A549 (cell line): ENCODE data around the gene CACNA1C. TPM values are rescaled to one million over a fixed set of nuclear protein-coding genes. Genes with fewer than 3 reads are reported as not detected.

Experiments used
- ATAC-seq, 2 experiments: fragments of 200-7000 bp in 1 of 2; fragments of >200 bp in 1 of 2; cut with Nextera tagmentation in 1 of 2; cut with Tn5 transposase in 1 of 2; 3 replicates each; pipeline versions ENCODE4 v1.8.0 to v1.9.1; 2018 to 2020; ENCODE audit warnings: mild to moderate bottlenecking in 1 of 2, moderate library complexity in 1 of 2
- CTCF ChIA-PET: fragments of 300-600 bp; sonication (Branson Sonifier 250); formaldehyde crosslinking; extraction: SDS; loops from one replicate; lab custom pipeline; 2021; ENCODE audit warnings: antibody characterized with exemption, inconsistent platforms; lab: Yijun Ruan, JAX
- POLR2A ChIA-PET: fragments of 350-600 bp; formaldehyde crosslinking; extraction: SDS; loops from one replicate; lab custom pipeline; 2021; ENCODE audit warnings: antibody characterized with exemption, inconsistent platforms; lab: Yijun Ruan, JAX
- DNase-seq, 2 experiments: peaks; one replicate each; pipeline versions ENCODE4 v3.0.0 to v3.0.0-alpha.2; 2011 to 2016; ENCODE audit warnings: low read depth in 1 of 2, low spot score in 1 of 2
- FAIRE-seq: peaks from 2 replicates; lab custom pipeline; 2011; peaks lifted over from hg19 to GRCh38; lab: Jason Lieb, UNC
- H3K27ac ChIP-seq, 2 experiments: fragments of >200 bp; sonication (Bioruptor Twin); formaldehyde crosslinking; 3 replicates each; pipeline ENCODE4 v1.5.1; 2016 to 2017
- H3K4me1 ChIP-seq: fragments of >200 bp; sonication (Bioruptor Twin); formaldehyde crosslinking; 3 replicates; pipeline ENCODE4 v1.6.1; 2016
- H3K4me2 ChIP-seq: fragments of >200 bp; sonication (Bioruptor Twin); formaldehyde crosslinking; 3 replicates; pipeline ENCODE4 v1.6.1; 2016
- H3K4me3 ChIP-seq: fragments of >200 bp; sonication (Bioruptor Twin); formaldehyde crosslinking; 3 replicates; pipeline ENCODE4 v1.5.1; 2016
- H3K9me3 ChIP-seq: fragments of >200 bp; sonication (Bioruptor Twin); formaldehyde crosslinking; 3 replicates; pipeline ENCODE4 v1.6.1; 2016
- CHD2 ChIP-seq: fragments of 150-350 bp; IDR thresholded peaks from 2 replicates; pipeline ENCODE4 v1.6.1; 2014; ENCODE audit warnings: low read length; ENCODE audit not compliant: partially characterized antibody
- EHMT2 ChIP-seq: fragments of 200-600 bp; sonication (generic); IDR thresholded peaks from 2 replicates; pipeline ENCODE4 v1.6.1; 2016; ENCODE audit warnings: antibody characterized with exemption, low read depth, mild to moderate bottlenecking, moderate library complexity
- EP300 ChIP-seq, 2 experiments: fragments of >200 bp; sonication (Bioruptor Twin); formaldehyde crosslinking; IDR thresholded peaks; 2 replicates in 1 of 2; 3 replicates in 1 of 2; pipeline ENCODE4 v1.6.1; 2016 to 2017
- FOSB ChIP-seq: fragments of 250-450 bp; sonication (Bioruptor Pico); IDR thresholded peaks from 2 replicates; pipeline ENCODE4 v1.5.0; 2020; ENCODE audit warnings: mild to moderate bottlenecking, moderate library complexity
- GATA3 ChIP-seq: IDR thresholded peaks from 2 replicates; pipeline ENCODE4 v1.6.1; 2012; ENCODE audit warnings: borderline replicate concordance
- HDAC2 ChIP-seq: fragments of 200-600 bp; sonication (generic); IDR thresholded peaks from 2 replicates; pipeline ENCODE4 v1.6.1; 2016
- HES2 ChIP-seq: fragments of >200 bp; sonication (Bioruptor Twin); formaldehyde crosslinking; IDR thresholded peaks from 2 replicates; pipeline ENCODE4 v1.6.1; 2016
- HOXA7 ChIP-seq: fragments of 250-450 bp; sonication (Bioruptor Pico); IDR thresholded peaks from 2 replicates; pipeline ENCODE4 v1.5.0; 2020; ENCODE audit warnings: mild to moderate bottlenecking, moderate library complexity
- MAZ ChIP-seq: fragments of 150-350 bp; IDR thresholded peaks from 2 replicates; pipeline ENCODE4 v1.6.1; 2014; ENCODE audit warnings: antibody characterized with exemption, low read depth, low read length, borderline replicate concordance
- NR3C1 ChIP-seq: fragments of >200 bp; sonication (Bioruptor Twin); formaldehyde crosslinking; IDR thresholded peaks from 3 replicates; pipeline ENCODE4 v1.6.1; 2017
- PBX3 ChIP-seq: IDR thresholded peaks from 2 replicates; pipeline ENCODE4 v1.6.1; 2012
- PHF8 ChIP-seq: fragments of 200-600 bp; sonication (generic); IDR thresholded peaks from 2 replicates; pipeline ENCODE4 v1.6.1; 2016; ENCODE audit warnings: low read depth, mild to moderate bottlenecking, antibody characterized with exemption, moderate library complexity, borderline replicate concordance
- POLR2A ChIP-seq: IDR thresholded peaks from 2 replicates; pipeline ENCODE4 v1.6.1; 2012; ENCODE audit warnings: mild to moderate bottlenecking, low read length
- POLR2AphosphoS2 ChIP-seq: conservative IDR thresholded peaks from 2 replicates; pipeline ENCODE4 v1.6.1; 2012; ENCODE audit warnings: low read length, improper control_type of control experiment, inconsistent platforms
- RCOR1 ChIP-seq: fragments of 150-350 bp; IDR thresholded peaks from 2 replicates; pipeline ENCODE4 v1.6.1; 2014; ENCODE audit warnings: antibody characterized with exemption, low read length, low read depth
- REST ChIP-seq: fragments of 200-600 bp; sonication (generic); IDR thresholded peaks from 2 replicates; pipeline ENCODE4 v1.6.1; 2016; ENCODE audit warnings: antibody characterized with exemption, mild to moderate bottlenecking, moderate library complexity
- RFX5 ChIP-seq: fragments of 450-650 bp; IDR thresholded peaks from 2 replicates; pipeline ENCODE4 v1.7.1; 2014; ENCODE audit warnings: antibody characterized with exemption, mild to moderate bottlenecking, moderate library complexity
- SMC3 ChIP-seq: fragments of >200 bp; sonication (Bioruptor Twin); formaldehyde crosslinking; IDR thresholded peaks from 3 replicates; pipeline ENCODE4 v1.6.1; 2018; ENCODE audit warnings: inconsistent platforms
- ZC3H11A ChIP-seq: fragments of 450-650 bp; IDR thresholded peaks from 2 replicates; pipeline ENCODE4 v1.6.1; 2014; ENCODE audit warnings: antibody characterized with exemption, mild to moderate bottlenecking
- ZNF302 ChIP-seq: fragments of 250-450 bp; sonication (Bioruptor Pico); IDR thresholded peaks from 2 replicates; pipeline ENCODE4 v1.9.0; 2021; ENCODE audit warnings: inconsistent platforms, mild to moderate bottlenecking, moderate library complexity
- WGBS: methylation state at CpG from one replicate; pipeline ENCODE4 v1.1.6; 2017; ENCODE audit errors: missing lambda C conversion rate; 5-methylcytosine and 5-hydroxymethylcytosine counted together
- polyA plus RNA-seq, 4 experiments: library from polyadenylated mRNA; depleted of rRNA in 3 of 4; stranded (reverse); fragments of >200 nt; fragmentation: RNase III in 1 of 4; extraction: RNeasy Plus Mini Kit Qiagen cat#74134 plus additional on column Dnase treatment in 1 of 4; gene quantifications; 2 replicates in 3 of 4; 3 replicates in 1 of 4; pipeline ENCODE4 v1.2.3, GENCODE V29; 2011 to 2017
- TF ChIP-seq, protein P1 (sequence below): fragments of >200 bp; sonication (Bioruptor Twin); formaldehyde crosslinking; IDR thresholded peaks from 3 replicates; pipeline ENCODE4 v1.5.1; 2016
- TF ChIP-seq, protein P2 (sequence below): fragments of 450-650 bp; IDR thresholded peaks from 2 replicates; pipeline ENCODE4 v1.6.1; 2014; ENCODE audit warnings: antibody characterized with exemption

CACNA1C gene
- polyA plus RNA-seq, 2 of the 4 experiments (the other 2 are of a cell fraction), result not detected

- no peak for TF ChIP-seq REST
- no peak for TF ChIP-seq NR3C1
- no peak for TF ChIP-seq HDAC2
- TF ChIP-seq HOXA7 (CRISPR knock-in tag), result no peak
Measured at GRCh38 chr12:2733493-2734355, 680.9 kb downstream of the CACNA1C start (continued).

GRCh38 chr12:2735432-2735831, 682.6 kb downstream of the CACNA1C start:
- no peak for DNase-seq
- Histone ChIP-seq H3K27ac (no peak overlapping the region), H3K9me3 (no peaks in the 10 kb centered on the region), H3K4me3 (no peak overlapping the region), H3K4me1 (no peaks in the 10 kb centered on the region), H3K4me2 (no peak overlapping the region)
- no peak for TF ChIP-seq RFX5
- no peak for TF ChIP-seq ZNF302
- no peak for TF ChIP-seq PBX3
- no peak for TF ChIP-seq RCOR1
- no peak for TF ChIP-seq PHF8
- TF ChIP-seq, protein P1, sequence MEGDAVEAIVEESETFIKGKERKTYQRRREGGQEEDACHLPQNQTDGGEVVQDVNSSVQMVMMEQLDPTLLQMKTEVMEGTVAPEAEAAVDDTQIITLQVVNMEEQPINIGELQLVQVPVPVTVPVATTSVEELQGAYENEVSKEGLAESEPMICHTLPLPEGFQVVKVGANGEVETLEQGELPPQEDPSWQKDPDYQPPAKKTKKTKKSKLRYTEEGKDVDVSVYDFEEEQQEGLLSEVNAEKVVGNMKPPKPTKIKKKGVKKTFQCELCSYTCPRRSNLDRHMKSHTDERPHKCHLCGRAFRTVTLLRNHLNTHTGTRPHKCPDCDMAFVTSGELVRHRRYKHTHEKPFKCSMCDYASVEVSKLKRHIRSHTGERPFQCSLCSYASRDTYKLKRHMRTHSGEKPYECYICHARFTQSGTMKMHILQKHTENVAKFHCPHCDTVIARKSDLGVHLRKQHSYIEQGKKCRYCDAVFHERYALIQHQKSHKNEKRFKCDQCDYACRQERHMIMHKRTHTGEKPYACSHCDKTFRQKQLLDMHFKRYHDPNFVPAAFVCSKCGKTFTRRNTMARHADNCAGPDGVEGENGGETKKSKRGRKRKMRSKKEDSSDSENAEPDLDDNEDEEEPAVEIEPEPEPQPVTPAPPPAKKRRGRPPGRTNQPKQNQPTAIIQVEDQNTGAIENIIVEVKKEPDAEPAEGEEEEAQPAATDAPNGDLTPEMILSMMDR, result no peak
- no peak for TF ChIP-seq SMC3
- TF ChIP-seq CHD2, result no peak
- TF ChIP-seq POLR2A, result no peak
- TF ChIP-seq ZC3H11A, result no peak
- TF ChIP-seq MAZ, result no peak
- TF ChIP-seq HES2, result no peak
- TF ChIP-seq, protein P2, sequence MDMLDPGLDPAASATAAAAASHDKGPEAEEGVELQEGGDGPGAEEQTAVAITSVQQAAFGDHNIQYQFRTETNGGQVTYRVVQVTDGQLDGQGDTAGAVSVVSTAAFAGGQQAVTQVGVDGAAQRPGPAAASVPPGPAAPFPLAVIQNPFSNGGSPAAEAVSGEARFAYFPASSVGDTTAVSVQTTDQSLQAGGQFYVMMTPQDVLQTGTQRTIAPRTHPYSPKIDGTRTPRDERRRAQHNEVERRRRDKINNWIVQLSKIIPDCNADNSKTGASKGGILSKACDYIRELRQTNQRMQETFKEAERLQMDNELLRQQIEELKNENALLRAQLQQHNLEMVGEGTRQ, result no peak
- TF ChIP-seq POLR2AphosphoS2, result no peak
- TF ChIP-seq FOSB (CRISPR knock-in tag), result no peak
- TF ChIP-seq NR3C1, result no peak
- TF ChIP-seq GATA3, result no peak
- no peak for TF ChIP-seq EP300 (IDR thresholded peaks at IDR 0.05)
- TF ChIP-seq EHMT2, result no peak
- no peak for FAIRE-seq
- POLR2A ChIA-PET, result no interaction called here
- WGBS, result 0% methylated on average over 1 of the region's 1 CpG
- no peak for ATAC-seq
- CTCF ChIA-PET, result interaction anchor here (1.2 to 4.8 kb wide), 3 partner anchors 16 to 299 kb away, joined by 3 to 22 read pairs (median 4); no protein-coding TSS in a partner anchor
